GM19099 (cell line): ENCODE results near the gene PGAP2.

Experiments
- POLR2A ChIP-seq: IDR thresholded peaks from 3 replicates; pipeline ENCODE4 v1.6.1; 2011; ENCODE audit warnings: low read depth; ENCODE audit not compliant: insufficient read length; ENCODE audit errors: extremely low read depth

The PGAP2 gene

GRCh38 chr11:3838504-3838903, 30.1 kb downstream of the PGAP2 start:
- TF ChIP-seq POLR2A: no peak

- TF ChIP-seq POLR2A: no peak
Measured at GRCh38 chr11:3840004-3840869, 31.9 kb downstream of the PGAP2 start.

- peak; percentile 67 for TF ChIP-seq POLR2A
Measured at GRCh38 chr11:3840870-3841425, 32.6 kb downstream of the PGAP2 start, which contains the start of gene RHOG. Gene RHOG (minus strand): TSS chr11:3840959. CDS start chr11:3828138, 12,821 bp downstream.

DNA sequence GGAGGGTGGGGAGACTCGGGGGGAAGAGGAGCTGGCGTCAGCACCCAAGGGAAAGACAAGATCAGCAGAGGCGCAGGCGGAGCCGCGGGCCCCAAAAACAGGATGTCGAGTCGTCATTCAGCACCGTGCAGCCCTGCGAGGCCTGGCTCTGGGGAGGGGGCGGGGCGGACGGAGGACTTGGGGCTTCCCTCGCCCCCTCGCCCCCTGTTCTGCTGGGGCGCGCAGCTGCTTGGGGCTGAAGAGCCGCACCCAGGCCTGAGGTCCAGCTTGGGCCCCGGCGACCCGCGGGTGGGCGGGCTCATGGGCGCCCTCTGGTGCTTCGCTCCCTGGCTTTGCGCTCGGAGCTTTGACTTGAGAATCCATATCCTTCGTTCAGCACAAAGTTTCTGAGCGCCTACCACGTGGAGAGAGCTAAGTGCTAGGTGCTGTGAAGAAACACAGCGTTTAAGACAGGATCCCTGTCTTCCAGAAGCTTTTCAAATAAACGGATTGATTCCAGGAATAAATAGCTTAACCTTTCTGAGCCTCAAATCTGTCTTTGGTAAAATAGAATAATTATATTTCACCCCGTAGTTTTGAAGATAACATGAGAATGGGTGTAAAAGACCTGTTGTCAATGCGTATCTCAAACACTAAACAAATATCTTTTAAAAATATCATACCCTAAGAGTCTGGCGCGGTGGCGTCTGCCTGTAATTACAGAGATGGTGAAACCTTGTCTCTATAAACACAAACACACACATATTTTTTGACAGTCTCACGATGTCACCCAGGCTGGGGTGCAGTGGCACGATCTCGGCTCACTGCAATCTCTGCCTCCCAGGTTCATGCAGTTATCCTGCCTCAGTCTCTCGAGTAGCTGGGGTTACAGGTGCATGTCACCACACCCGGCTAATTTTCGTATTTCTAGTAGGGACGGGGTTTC, 33.3 kb downstream of the PGAP2 start:
- peak; percentile 55 for TF ChIP-seq POLR2A

GRCh38 chr11:3843326-3843725, 35.0 kb downstream of the PGAP2 start:
- TF ChIP-seq POLR2A: no peak

DNA sequence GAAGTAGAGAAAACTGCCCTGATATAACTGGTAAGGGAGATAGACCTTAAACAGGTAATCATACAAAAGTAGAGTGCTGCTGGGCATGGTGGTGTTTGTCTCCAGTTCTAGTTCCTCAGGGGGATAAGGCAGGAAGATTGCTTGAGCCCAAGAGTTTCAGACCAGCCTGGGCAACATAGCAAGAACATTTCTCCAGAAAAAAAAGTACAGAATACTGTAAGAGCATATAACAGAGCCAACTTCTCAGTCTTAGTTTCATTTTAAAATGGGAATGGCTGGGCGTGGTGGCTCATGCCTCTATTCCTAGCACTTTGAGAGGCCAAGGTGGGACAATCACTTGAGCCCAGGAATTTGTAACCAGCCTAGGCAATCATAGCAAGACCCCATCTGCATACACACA, 36.9 kb downstream of the PGAP2 start:
- TF ChIP-seq POLR2A: no peak

DNA sequence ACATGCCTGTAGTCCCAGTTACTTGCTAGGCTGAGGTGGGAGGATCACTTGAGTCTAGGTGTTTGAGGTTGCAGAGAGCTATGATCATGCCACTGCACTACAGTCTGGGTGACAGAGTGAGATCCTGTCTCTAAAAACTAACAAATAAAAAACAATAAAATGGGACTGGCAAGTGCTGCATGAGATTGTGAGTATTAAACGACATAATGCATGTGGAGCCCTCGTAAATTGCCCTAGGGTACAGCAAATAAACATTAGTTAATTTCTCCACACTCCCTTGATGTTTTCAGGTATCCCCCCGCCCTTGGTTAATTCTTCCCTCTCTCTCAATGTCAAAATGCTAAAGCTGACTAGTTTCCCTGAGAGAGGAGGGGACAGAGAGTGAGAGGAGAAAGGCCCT, 37.3 kb downstream of the PGAP2 start:
- TF ChIP-seq POLR2A: no peak

DNA sequence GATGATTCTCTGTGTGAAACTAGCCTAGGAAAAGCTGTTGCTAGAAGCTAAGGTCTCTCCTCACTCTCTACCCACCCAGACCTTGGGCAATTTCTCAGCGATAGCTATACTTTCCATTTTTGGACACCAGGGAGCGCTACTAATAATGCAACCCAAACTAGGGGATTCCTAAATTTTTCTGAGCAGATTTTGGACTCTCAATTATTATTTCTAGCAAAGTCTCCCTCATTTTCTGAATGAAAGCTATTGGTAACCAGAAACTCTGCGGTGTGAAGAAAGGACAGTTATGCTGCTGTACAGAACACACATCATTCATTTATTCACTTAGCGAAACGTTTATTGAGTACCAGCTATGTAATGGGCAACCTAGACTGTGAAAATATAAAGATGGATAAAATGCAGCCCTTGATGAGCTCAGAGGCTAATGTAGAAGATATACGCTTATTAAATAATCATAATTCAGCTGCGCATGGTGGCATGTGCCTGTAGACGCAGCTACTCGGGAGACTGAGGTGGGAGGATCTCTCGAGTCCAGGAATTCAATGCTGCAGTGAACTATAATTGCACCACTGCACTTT, 41.0 kb downstream of the PGAP2 start:
- TF ChIP-seq POLR2A: no peak

GRCh38 chr11:3853545-3853842, 45.1 kb downstream of the PGAP2 start:
- no peak for TF ChIP-seq POLR2A

DNA sequence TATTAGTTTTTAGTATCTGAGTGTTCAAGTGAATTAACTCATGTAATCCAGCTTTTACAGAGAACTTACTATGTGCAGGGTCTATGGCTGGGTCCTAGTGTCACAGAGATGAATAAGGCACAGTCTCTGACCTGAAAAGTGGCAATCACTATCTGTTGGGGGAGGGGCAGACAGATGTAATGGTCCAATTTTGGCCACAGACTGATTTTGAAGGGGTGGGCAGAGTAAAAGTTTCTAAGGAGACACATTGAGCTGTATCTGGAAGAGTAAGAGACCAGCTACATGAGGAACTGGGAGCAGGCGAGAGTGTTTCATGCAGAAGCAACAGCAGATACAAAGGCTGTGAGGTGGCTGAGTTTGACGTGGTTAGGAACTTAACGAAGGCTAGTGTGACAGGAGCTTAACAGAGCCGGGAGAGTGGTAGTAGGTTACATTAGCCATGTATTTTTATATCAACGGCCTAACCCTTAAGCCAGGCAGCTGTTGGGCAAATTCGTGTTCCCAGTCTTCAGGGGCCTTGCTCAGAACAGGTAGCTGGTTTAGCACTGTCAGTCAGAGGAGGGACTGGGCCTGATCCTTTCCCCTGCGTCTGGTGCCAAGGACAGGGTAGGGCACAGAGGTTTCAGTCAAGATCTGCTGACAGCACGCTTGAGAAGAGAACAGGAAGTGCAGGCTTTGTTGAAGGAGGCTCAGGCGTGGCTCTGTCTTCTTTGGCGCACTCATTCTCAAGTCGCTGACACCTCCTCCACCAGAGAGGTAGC, 45.7 kb downstream of the PGAP2 start:
- TF ChIP-seq POLR2A: no peak

- TF ChIP-seq POLR2A: no peak
Measured at GRCh38 chr11:3854660-3854976, 46.3 kb downstream of the PGAP2 start.

- TF ChIP-seq POLR2A: peak; percentile 72
Measured at GRCh38 chr11:3854977-3855807, 46.8 kb downstream of the PGAP2 start, which contains the start of gene STIM1. Gene STIM1 (plus strand): TSS chr11:3855664. CDS start chr11:3856271, 607 bp downstream.

GRCh38 chr11:3855808-3856491, 47.6 kb downstream of the PGAP2 start:
- TF ChIP-seq POLR2A: no peak
